PC-9 (cell line): ENCODE measurements around the gene UBE4A.

Experiments used
- EZH2 ChIP-seq: fragments of 200-600 bp; sonication (generic); IDR thresholded peaks from 2 replicates; pipeline ENCODE4 v1.8.0; 2017; ENCODE audit warnings: antibody characterized with exemption, low read depth
- TF ChIP-seq, protein P1 (sequence below): fragments of 200-600 bp; sonication (generic); conservative IDR thresholded peaks from 2 replicates; pipeline ENCODE4 v1.6.1; 2017; ENCODE audit warnings: mixed run types, antibody characterized with exemption, mild to moderate bottlenecking, moderate library complexity

DNA sequence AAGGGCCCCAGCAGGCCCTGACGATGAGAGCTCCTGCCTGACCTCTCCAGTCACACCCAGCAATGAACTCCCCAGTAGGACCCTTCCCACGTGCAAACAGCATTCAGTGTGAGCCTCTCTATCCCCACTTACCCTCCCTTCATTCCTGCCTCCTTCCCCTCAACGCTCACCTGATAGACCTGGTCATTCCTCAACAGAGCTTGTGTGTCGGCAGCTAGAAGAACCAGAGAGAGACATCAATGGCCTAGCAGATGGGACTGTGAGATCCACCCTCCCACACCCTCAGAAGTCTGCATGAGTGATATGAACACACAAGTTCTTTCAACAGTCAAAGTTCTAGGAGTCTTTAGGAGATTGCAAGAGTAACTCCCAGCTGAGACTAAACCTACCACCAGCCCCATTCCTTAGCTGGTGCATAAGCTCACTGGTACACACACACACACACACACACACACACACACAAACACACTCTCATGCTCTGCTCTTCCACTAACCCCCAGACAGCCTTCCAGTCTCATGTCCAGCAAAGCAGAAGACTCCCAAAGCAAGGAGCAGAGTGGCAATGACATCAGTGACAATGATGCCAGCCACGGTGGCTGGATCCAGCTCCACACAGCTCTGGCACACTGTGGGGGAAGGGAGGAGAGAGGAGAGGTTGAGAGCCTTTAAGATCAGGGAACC is 20.0 kb upstream of the UBE4A start:
- TF ChIP-seq, protein P1, sequence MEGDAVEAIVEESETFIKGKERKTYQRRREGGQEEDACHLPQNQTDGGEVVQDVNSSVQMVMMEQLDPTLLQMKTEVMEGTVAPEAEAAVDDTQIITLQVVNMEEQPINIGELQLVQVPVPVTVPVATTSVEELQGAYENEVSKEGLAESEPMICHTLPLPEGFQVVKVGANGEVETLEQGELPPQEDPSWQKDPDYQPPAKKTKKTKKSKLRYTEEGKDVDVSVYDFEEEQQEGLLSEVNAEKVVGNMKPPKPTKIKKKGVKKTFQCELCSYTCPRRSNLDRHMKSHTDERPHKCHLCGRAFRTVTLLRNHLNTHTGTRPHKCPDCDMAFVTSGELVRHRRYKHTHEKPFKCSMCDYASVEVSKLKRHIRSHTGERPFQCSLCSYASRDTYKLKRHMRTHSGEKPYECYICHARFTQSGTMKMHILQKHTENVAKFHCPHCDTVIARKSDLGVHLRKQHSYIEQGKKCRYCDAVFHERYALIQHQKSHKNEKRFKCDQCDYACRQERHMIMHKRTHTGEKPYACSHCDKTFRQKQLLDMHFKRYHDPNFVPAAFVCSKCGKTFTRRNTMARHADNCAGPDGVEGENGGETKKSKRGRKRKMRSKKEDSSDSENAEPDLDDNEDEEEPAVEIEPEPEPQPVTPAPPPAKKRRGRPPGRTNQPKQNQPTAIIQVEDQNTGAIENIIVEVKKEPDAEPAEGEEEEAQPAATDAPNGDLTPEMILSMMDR: no peak
- TF ChIP-seq EZH2: no peak
